Duodenal mucosa (tissue), 2 donors: ENCODE data around the gene CACNA2D3.

Experiments
- H3K27ac ChIP-seq: one replicate; pipeline ENCODE4 v1.7.0; 2013; ENCODE audit warnings: low read depth, low read length
- H3K27me3 ChIP-seq, 2 donors: one replicate each; pipeline ENCODE4 v1.7.0; 2013; ENCODE audit warnings: low read length in 2 of 2, control low read depth in 1 of 2; ENCODE audit not compliant: insufficient read depth in 2 of 2, control insufficient read depth in 1 of 2
- H3K36me3 ChIP-seq, 2 donors: one replicate each; pipeline ENCODE4 v1.7.0; 2013; ENCODE audit warnings: low read length in 2 of 2, control low read depth in 1 of 2; ENCODE audit not compliant: insufficient read depth in 2 of 2, control insufficient read depth in 1 of 2
- H3K4me1 ChIP-seq, 2 donors: one replicate each; pipeline ENCODE4 v1.7.0; 2013; ENCODE audit warnings: low read length in 2 of 2, control low read depth in 1 of 2; ENCODE audit not compliant: insufficient read depth in 2 of 2, control insufficient read depth in 1 of 2
- H3K4me3 ChIP-seq, 2 donors: one replicate each; pipeline ENCODE4 v1.7.0; 2013; ENCODE audit warnings: low read length in 2 of 2, low read depth in 1 of 2
- H3K9ac ChIP-seq, 2 donors: one replicate each; pipeline ENCODE4 v1.7.0; 2013; ENCODE audit warnings: low read length in 2 of 2, low read depth in 1 of 2
- H3K9me3 ChIP-seq, 2 donors: one replicate each; pipeline ENCODE4 v1.7.0; 2013; ENCODE audit warnings: low read length in 2 of 2, control low read depth in 1 of 2; ENCODE audit not compliant: control insufficient read depth in 1 of 2

Gene CACNA2D3

GRCh38 chr3:54356261-54357045, 234.1 kb downstream of the CACNA2D3 start:
- Histone ChIP-seq H3K9me3 (no peaks in the 10 kb centered on the region), H3K4me1 (no peaks in the 10 kb centered on the region), H3K27me3 (no peaks in the 10 kb centered on the region), H3K9ac (no peak overlapping the region), H3K36me3 (no peaks in the 10 kb centered on the region), H3K27ac (no peak overlapping the region), H3K4me3 (no peak overlapping the region)

- H3K27me3 ChIP-seq, result no peaks in the 10 kb centered on the region
- no peaks in the 10 kb centered on the region for H3K4me1 ChIP-seq
- H3K9ac ChIP-seq, result no peak overlapping the region
- H3K4me3 ChIP-seq, result no peak overlapping the region
- no peaks in the 10 kb centered on the region for H3K36me3 ChIP-seq
- H3K27ac ChIP-seq, result no peak overlapping the region
- H3K9me3 ChIP-seq, result no peaks in the 10 kb centered on the region
These were observed 234.9 kb downstream of the CACNA2D3 start for GRCh38 chr3:54357301-54357700.

DNA sequence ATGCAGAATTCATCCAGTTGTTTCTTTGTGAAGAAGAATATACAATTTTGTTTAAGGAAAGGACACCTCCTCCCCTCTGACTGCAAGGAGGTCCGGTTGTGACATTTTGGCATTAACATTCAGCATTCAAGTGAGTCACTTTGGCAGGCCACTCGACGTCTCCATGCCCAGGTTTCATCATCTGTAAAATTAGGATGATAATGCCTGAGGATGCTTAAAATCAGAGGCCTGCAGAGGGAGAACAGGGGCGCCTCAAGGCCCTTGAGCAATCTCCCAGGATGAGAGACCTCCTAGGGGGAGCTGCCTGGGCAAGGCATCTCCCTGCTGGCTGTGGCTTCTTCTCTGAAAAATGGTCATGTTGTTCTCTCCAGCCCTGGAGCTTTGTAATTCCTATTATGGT, 236.0 kb downstream of the CACNA2D3 start:
- no peak overlapping the region for H3K27ac ChIP-seq
- no peaks in the 10 kb centered on the region for H3K4me1 ChIP-seq

GRCh38 chr3:54358969-54359694, 236.8 kb downstream of the CACNA2D3 start:
- Histone ChIP-seq H3K4me3 (no peak overlapping the region), H3K9me3 (no peaks in the 10 kb centered on the region), H3K36me3 (no peaks in the 10 kb centered on the region), H3K4me1 (no peaks in the 10 kb centered on the region), H3K9ac (no peak overlapping the region), H3K27me3 (no peaks in the 10 kb centered on the region), H3K27ac (no peak overlapping the region)

More for the DNA sequence above, 236.0 kb downstream of the CACNA2D3 start:
- Histone ChIP-seq H3K36me3 (no peaks in the 10 kb centered on the region), H3K4me3 (no peak overlapping the region), H3K9me3 (no peaks in the 10 kb centered on the region), H3K9ac (no peak overlapping the region), H3K27me3 (no peaks in the 10 kb centered on the region)

DNA sequence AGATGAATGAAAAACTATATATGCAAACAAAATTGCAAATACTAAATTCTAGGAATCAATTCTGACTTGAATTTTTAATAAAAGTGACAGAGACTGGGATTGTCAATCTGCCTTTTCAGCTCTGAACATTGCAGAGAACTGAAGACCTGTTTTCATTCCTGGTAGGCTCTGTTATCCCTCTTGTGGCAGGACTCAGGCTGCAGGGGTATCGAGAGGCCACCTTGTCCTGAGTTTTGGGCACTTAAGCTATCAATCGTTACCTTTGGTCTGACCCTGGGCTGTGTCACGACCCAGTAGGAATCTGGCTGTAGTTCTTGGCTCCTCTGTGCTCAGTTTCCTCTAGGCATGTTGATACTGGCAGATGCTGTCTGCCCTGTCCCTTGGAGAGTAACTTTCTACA, 238.0 kb downstream of the CACNA2D3 start:
- H3K4me3 ChIP-seq, result no peak overlapping the region
- no peak overlapping the region for H3K27ac ChIP-seq
- H3K9me3 ChIP-seq, result no peaks in the 10 kb centered on the region
- no peaks in the 10 kb centered on the region for H3K4me1 ChIP-seq
- no peak overlapping the region for H3K9ac ChIP-seq
- H3K36me3 ChIP-seq, result no peaks in the 10 kb centered on the region
- H3K27me3 ChIP-seq, result no peaks in the 10 kb centered on the region

GRCh38 chr3:54361746-54362283, 239.5 kb downstream of the CACNA2D3 start:
- H3K27ac ChIP-seq, result no peak overlapping the region
- no peaks in the 10 kb centered on the region for H3K9me3 ChIP-seq

DNA sequence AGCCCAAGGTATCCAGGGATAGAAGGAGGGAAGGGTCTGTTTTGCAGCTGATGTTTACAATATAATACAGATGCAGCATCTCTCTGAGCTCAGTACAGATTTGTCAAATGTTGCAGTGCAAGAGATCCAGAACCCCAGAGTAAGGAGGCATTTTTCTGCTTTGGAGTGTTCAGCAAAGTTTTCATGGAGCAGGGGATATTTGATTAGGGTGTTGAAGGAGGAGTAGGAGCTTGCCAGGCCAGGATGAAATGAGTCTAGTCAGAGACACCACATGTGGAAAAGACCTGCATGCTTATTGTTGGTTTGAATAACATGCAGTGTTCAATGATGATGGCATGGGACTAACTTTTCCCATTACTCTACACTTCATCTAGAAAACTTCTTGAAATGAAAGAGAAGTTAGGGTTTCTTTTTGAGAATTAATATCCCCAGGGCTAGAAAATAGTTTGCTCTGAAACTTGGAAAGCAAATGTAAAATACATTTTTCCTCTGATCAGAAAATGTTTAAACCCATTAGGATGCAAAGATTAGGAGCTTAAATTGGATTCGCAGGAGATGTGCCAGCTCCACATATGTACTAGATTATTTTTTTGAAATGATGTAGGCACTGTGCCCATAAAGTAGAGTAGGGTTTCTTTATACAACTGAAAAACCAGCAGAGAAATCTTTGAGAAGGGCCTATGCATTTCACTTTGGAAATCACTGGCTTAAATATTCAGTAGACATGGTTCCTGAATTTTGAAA, 243.8 kb downstream of the CACNA2D3 start:
- H3K36me3 ChIP-seq, result no peaks in the 10 kb centered on the region
- no peaks in the 10 kb centered on the region for H3K27me3 ChIP-seq
- H3K9ac ChIP-seq, result no peak overlapping the region
- no peak overlapping the region for H3K4me3 ChIP-seq
- no peaks in the 10 kb centered on the region for H3K4me1 ChIP-seq
- no peaks in the 10 kb centered on the region for H3K9me3 ChIP-seq
- no peak overlapping the region for H3K27ac ChIP-seq

More at GRCh38 chr3:54361746-54362283, 239.5 kb downstream of the CACNA2D3 start:
- Histone ChIP-seq H3K9ac (no peak overlapping the region), H3K4me1 (no peaks in the 10 kb centered on the region), H3K36me3 (no peaks in the 10 kb centered on the region), H3K27me3 (no peaks in the 10 kb centered on the region), H3K4me3 (no peak overlapping the region)

- no peaks in the 10 kb centered on the region for H3K4me1 ChIP-seq
- no peaks in the 10 kb centered on the region for H3K27me3 ChIP-seq
- H3K4me3 ChIP-seq, result no peak overlapping the region
- H3K27ac ChIP-seq, result no peak overlapping the region
- H3K9ac ChIP-seq, result no peak overlapping the region
- H3K9me3 ChIP-seq, result no peaks in the 10 kb centered on the region
- no peaks in the 10 kb centered on the region for H3K36me3 ChIP-seq
These were observed 244.5 kb downstream of the CACNA2D3 start for GRCh38 chr3:54366839-54367238.

- Histone ChIP-seq H3K4me3 (no peak overlapping the region), H3K4me1 (no peaks in the 10 kb centered on the region), H3K27me3 (no peaks in the 10 kb centered on the region), H3K36me3 (no peaks in the 10 kb centered on the region), H3K27ac (no peak overlapping the region), H3K9ac (no peak overlapping the region), H3K9me3 (no peaks in the 10 kb centered on the region)
These were observed 249.9 kb downstream of the CACNA2D3 start for GRCh38 chr3:54372232-54372631.
